GM18868 (cell line): ENCODE measurements around the gene GAD2.
A peak's percentile ranks its signal among the peaks of the same experiment; 100 is the strongest.

ENCODE experiments used
- ATAC-seq: cut with Tn5 transposase; IDR thresholded peaks from one replicate; pipeline ENCODE4 v1.9.1; 2021; ENCODE audit warnings: mild to moderate bottlenecking, moderate library complexity; ENCODE audit not compliant: unreplicated experiment

GAD2 gene

DNA sequence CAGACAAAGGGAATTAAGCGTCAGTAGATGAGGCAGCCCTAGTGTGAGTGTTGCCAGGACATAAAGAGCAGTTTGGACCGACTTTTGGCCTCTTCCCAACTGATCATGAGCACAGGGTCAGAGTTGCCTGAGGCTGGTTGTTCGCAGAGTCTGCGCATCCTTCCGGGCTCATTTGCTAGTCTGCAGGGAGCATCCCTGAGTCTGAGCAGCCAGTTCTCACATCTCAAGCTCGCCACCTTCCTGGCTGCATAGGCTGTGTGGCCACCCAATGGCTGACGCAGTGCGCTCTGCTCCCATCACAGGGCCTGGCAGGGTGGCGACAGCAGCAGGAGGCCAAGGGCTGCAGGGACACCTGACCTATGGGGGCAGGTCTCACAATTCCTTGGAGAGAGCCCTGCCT is 5.0 kb downstream of the GAD2 start:
- ATAC-seq = no peak

- ATAC-seq = no peak
These were observed 6.0 kb downstream of the GAD2 start for GRCh38 chr10:26222563-26222962.

DNA sequence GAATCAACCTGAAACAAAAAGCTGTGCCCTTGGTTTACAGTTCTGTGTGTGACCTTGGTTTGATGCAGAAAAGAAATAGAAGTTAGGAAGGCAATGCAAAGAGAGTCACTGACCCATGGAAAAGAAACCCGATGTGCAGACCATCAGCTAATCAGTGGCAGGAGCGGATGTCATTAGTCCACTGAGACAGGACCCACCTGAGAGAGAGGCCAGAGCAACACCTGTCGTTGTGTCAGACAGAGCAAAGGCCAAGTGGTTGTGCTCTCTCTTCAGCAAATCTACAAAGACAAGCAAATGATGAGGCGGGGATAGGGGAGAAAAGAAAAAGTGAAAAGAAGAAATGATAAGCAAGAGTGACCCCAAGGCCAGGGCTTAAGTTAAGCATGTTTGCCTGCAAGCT is 8.7 kb downstream of the GAD2 start:
- ATAC-seq = no peak

GRCh38 chr10:26227786-26228185 is 11.2 kb downstream of the GAD2 start:
- no peak for ATAC-seq

DNA sequence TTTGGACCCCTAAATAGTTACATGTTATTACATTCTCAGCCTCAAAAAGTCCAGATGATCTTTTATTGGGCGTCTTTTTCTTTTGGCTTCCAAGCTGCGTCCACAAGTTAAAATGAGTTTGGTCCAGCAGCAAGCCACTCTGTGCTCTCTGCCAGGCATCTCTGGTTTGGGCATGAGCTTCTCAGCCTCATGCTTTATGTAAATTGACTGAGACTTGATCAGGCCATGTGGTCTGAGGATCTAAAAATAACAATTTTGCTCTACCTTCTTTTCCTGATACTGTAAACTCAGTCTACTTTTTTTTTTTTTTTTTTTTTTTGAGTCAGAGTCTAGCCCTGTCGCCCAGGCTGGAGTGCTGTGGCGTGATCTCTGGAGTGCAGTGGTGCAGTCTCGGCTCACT is 15.6 kb downstream of the GAD2 start:
- ATAC-seq = no peak

DNA sequence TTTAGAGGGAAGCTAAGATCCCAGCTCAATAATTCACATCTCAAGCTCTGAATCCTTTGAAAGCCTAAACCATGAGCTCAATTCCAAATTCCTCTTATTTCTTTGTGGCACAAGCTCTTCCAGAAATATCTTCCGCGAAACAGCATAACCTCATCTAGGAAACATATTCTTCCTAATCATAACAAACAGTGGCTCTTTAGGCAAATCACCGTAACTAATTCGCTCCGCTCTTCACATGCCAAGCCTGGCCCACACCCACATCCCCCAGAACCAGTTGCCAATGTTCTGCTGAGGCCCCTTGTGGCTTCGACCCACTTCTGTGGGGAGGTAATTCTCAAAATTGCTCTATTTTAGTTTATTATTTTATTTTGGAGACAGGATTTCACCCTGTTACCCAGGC is 19.2 kb downstream of the GAD2 start:
- ATAC-seq = no peak

DNA sequence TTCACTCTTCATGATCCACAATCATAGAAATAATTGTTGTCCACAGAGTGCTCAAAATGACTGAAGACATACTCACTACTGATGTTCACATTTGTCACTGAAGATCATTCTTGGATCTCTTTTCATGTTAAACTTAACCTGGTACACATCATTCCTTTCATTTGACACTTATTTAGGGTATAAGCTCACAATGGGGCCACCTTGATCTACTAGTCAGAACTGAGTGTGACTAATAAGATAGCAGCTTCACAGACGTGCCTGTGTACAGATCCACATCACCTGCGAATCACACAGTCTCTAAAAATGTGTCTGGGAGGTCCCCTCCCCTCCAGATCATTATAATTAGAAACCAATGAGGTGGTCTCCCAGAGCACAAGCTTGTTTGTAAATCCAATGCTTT is 21.8 kb downstream of the GAD2 start:
- no peak for ATAC-seq

GRCh38 chr10:26242706-26243350 is 26.3 kb downstream of the GAD2 start:
- no peak for ATAC-seq

DNA sequence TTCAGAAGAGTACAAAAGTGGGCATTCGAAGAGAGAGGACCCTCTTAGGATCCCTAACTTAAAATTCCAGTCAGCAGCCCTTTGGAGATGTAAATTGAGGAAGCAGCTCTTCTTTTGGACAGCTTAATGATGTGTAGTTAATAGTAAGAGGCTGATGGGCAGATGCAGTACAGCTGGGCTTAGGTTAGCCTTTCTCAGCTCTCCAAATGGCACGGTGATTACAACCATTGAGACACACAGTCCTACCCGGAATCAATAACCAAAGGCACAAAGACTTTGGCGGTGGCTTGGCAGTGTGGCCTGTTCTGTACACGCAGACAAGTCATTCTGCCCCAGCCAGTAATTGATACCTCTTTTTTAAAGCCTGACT is 26.8 kb downstream of the GAD2 start:
- no peak for ATAC-seq

DNA sequence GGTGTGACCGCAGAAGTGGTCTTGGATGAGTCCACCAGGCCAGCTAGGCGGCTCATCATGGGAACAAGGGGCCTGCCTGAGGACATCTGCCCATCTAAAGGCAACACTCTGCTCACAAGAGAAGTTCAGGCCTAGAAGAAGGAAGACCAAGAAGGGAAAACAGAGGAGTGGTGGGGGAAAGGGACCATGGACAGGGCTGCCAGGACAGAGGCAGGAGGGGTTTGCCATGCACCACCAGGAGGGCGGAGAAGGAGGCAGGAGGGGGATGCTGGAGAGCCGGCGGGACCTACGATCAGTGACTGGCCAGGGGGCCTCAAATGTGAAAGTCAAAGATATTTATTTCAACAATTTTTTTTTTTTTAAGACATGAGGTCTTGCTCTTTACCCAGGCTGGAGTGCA is 33.1 kb downstream of the GAD2 start:
- ATAC-seq = no peak

GRCh38 chr10:26251925-26252324 is 35.4 kb downstream of the GAD2 start:
- ATAC-seq = no peak

- no peak for ATAC-seq
These were observed 38.0 kb downstream of the GAD2 start for GRCh38 chr10:26254616-26255015.

DNA sequence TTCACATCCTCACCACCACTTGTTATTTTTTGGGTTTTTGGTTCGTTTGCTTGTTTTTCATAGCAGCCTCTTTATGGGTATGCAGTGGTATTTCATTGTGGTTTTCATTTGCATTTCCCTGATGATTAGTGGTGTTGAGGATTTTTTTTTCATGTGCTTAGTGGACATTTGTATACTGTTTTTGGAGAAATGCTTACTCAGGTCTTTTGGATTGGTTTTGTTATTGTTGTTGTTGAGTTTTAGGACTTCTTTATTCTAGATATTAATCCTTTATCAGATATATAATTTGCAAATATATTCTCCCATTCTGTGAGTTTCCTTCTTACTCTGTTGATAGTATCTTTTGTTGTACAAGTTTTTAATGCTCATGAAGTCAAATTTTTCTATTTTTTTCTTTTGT is 42.8 kb downstream of the GAD2 start:
- ATAC-seq = no peak

DNA sequence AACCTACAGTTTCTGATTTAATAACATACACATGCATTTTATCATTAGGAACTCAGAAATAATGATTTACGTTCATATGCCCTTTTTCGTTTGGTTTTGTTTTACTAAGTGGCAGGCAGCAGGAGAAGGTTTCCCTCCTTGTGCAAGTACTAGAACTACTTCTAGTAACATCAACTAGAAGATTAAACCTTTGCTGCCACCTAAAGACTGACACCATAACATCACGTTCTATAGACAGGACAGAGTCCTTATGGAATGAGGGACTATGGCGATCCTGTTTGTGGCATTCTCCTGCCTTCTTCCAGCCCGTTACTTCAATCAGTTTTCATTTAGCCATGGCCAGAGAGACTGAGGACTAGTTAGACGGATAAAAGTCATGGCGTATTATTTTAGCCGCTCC is 53.2 kb downstream of the GAD2 start:
- ATAC-seq = peak; percentile 58

GRCh38 chr10:26274391-26274790 is 57.8 kb downstream of the GAD2 start:
- no peak for ATAC-seq

DNA sequence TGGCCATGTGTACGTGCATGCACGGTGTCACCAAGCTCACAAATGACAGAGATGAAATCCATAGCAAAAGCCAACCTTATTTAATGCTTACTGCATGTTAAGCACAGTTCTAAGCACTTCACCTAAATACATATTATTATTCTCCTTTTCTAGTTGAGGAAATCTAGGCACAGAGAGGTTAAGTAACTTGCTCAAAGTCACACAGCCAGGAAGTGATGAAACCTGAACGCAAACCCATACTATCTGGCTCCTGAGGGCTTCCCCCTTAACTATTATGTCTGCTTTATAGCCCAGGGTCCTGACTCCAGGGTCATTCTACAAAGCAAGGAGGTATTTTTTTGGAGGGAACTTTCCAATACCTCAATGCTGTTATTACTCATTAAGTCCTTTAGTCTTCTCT is 61.7 kb downstream of the GAD2 start:
- no peak for ATAC-seq

DNA sequence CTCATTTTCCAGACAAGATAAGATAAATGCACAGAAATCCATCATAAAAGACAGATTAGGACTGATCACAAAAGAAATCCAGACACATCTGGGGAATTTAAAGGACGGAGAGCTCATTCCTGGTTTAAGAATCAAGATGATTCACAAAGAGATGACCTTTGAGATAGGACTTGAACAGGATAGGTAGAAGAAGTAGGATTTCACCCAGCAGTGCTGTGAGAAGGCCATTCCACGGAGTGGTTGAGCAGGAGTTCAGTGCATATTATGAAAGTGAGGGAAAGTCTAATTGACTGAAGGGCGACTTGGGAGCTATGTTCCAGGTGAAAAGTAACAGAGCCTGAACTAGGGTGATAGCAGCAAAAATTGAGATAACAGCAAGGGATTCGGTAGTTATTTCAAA is 73.7 kb downstream of the GAD2 start:
- no peak for ATAC-seq

DNA sequence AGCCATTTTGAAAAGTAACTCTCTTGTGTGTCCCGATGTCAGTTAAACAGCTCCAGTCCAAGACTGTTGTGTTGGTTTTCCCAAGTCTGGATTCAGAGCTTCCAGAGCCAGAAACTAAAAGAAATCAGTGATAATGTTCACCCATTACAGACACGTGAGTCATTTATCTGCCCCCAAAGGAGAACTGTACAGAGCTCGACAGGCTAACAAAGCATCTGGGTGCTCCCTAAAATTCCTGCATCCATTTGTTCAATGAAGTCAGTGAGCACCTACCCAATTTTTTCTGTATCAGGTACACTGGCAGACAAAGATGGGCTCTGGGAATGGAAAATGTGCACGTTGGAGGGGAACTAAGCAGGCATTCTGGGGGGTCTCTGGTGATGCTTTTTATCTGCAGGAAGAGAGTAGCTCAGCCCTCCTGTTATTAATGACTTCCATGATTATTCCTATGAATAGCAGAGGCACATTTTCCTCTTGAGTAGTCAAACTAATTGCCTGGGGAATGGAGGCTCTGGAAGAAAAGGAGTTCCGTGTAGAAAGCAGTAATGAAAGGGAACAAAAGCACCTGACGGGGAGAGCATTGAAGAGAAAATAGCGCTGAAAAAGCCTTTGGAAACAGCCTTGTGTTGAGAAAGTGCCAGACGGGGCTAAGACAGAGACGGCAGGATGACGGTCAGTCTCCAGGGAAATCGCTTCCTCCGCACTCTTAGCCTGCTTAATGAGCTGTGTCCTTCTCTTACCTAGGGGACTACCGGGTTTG is 75.3 kb downstream of the GAD2 start:
- no peak for ATAC-seq

DNA sequence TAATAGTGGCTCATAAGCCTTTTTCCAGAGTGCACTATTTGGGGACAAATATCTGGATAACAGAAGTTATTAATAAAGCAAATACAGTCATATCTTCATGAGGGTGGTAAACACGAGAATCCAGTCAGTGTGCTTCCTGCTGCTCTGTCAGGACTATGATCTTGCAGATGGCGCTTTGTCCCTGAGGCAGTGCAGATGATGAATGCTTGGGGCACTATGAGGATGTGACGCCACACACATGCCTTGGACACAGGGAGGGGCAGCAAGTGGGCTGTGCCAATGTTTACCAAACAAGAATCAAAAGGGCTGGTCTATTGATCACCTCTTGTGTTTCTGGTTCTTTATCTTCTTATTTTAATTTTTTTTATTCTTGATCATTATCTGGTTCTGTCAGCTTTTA is 79.8 kb downstream of the GAD2 start:
- ATAC-seq = no peak

DNA sequence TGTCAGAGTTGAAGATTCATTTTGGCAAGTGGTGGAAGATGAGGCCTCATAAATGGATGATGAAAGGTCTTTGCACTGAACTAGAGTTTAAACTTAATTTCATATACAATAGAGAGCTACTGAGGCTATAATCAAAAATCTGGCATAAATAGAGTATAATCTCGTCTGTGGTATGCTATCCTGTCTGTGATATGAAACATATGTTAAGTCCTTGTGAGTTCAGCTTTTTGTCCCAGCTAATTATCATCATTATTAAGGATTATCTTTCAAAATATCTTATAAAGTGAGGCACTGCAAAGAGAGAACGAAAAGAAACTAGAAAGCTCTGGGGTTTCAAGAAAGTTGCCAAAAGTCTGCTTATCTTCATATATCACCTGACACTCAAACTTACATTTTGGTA is 83.4 kb downstream of the GAD2 start:
- ATAC-seq = no peak

- ATAC-seq = no peak
These were observed 86.8 kb downstream of the GAD2 start for GRCh38 chr10:26303366-26303765.

DNA sequence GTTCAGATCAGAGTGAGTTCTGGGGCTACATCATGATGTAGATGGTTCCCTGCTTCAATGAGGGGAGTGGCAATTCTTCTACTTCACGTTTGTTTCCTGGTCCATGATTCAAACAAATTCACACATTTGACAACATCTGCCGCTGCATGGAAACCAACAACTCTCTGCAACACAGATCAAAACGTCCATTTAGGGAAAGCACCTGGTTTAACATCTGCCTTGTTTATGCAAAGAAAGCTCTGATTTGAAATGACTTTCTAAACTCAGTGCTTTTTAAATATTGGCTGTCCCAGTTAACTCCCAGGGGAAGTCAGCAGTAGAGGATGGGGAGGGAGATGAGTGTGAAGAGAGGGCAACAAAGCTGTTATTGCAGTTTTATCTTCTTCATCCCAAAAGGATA is 93.8 kb downstream of the GAD2 start:
- peak; percentile 37 for ATAC-seq

DNA sequence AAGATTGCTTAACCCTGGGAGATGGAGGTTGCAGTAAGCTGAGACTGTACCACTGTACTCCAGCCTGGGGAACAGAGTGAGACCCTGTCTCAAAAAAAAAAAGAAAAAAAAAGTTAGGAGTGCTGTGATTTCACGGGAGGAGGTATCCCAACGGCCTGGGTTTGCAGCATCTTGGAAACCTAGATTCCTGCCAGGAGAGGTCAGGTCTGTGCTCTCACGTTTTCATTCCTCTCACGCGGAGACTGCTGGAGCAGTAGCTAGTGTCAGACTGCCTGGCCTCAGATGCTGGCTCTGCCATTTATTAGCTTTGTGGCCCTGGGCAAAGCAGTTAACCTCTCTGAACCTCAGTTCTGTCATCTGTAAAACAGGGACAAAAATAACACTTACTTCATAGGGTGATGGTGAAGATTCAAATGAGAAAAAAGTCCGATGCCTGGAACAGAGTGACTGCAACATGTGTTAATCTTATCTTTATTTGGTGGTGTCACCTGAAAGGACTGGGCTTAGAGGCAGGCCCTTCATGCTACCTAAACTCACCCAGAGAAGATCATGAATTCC is 94.9 kb downstream of the GAD2 start:
- no peak for ATAC-seq
